ENCODE results near the gene FGD4. TPM values are rescaled to one million over a fixed set of nuclear protein-coding genes. Genes with fewer than 3 reads are reported as not detected.

The FGD4 gene
- total RNA-seq, 1 experiment from 2014 or later, result 54.3 TPM

- Mint-ChIP-seq H3K27me3 (ENCODE audit: low read depth) (no peaks in the 10 kb centered on the region), H3K27ac (peak overlapping the region in 1 of 3 experiments; percentile 90; a peak in 1 of 7 replicates), H3K4me3 (peak overlapping the region; percentile 63 to 95; a peak in 3 of 5 replicates), H3K36me3 (ENCODE audit: insufficient read depth in 1 of 3, low read depth in 3 of 3) (peaks cover 9 to 42% (median 35%) of the 10 kb centered on the region in 3 experiments), H3K9me3 (peaks cover 0 to 2% of the 10 kb centered on the region in 2 experiments; a peak in 2 of 5 replicates), H3K4me1 (peaks cover 31 to 47% of the 10 kb centered on the region in 2 experiments)
- Histone ChIP-seq H3K9me3 (ENCODE audit: control insufficient read depth, low read depth, low read length) (no peaks in the 10 kb centered on the region), H3K4ac (ENCODE audit: low read depth, low read length) (no peak overlapping the region), H3K79me2 (ENCODE audit: insufficient read depth, low read length) (peaks cover 43% of the 10 kb centered on the region; the same call in 1 of the 2 replicates), H3K56ac (ENCODE audit: insufficient read length, low read depth, low read length) (no peak overlapping the region), H3K4me2 (ENCODE audit: insufficient read depth, insufficient read length, low read length) (no peak overlapping the region), H2BK12ac (ENCODE audit: insufficient read length, low read depth, low read length) (no peak overlapping the region), H3K23ac (ENCODE audit: insufficient read length, low read depth, low read length) (no peak overlapping the region), H3T11ph (ENCODE audit: low read length) (no peak overlapping the region), H3K9ac (ENCODE audit: extremely low read depth, insufficient read length, low read length) (no peak overlapping the region), H3K27ac (ENCODE audit: insufficient read length, low read depth, low read length) (no peak overlapping the region), H3K4me1 (ENCODE audit: insufficient read depth, low read length) (peaks cover 7% of the 10 kb centered on the region; the same call in 1 of the 2 replicates), H3K14ac (ENCODE audit: insufficient read depth, low read length) (no peak overlapping the region), H4K8ac (replicated peaks; ENCODE audit: insufficient read length, low read depth, low read length) (no peak overlapping the region), H4K20me1 (ENCODE audit: control insufficient read depth, insufficient read depth, insufficient read length) (no peaks in the 10 kb centered on the region), H4K5ac (ENCODE audit: insufficient read length, low read depth, low read length) (no peak overlapping the region), H4K91ac (ENCODE audit: insufficient read length, low read depth, low read length) (no peak overlapping the region), H2BK15ac (ENCODE audit: low read depth, low read length) (no peak overlapping the region), H3K18ac (ENCODE audit: insufficient read length, low read depth, low read length) (no peak overlapping the region), H2AFZ (ENCODE audit: low read length) (no peak overlapping the region), H2BK5ac (ENCODE audit: insufficient read length, low read length) (no peak overlapping the region), H3K79me1 (ENCODE audit: insufficient read depth, low read depth, low read length, poor library complexity, severe bottlenecking) (peaks cover 4% of the 10 kb centered on the region), H2BK120ac (ENCODE audit: low read depth, low read length, poor library complexity, severe bottlenecking) (no peak overlapping the region), H2BK20ac (ENCODE audit: low read depth, low read length, poor library complexity, severe bottlenecking) (no peak overlapping the region), H2AK5ac (ENCODE audit: insufficient read length, low read length) (no peak overlapping the region), H3K27me3 (ENCODE audit: insufficient read depth, low read length) (no peaks in the 10 kb centered on the region), H3K23me2 (ENCODE audit: insufficient read length, low read depth, low read length, poor library complexity, severe bottlenecking) (peaks cover 5% of the 10 kb centered on the region)
- TF ChIP-seq CTCF (conservative IDR thresholded peaks at IDR 0.05), result peak; percentile 30; the same call in 2 of the 3 replicates
- WGBS (ENCODE audit: extremely low coverage, insufficient read length, low lambda C conversion rate), result no CpG with 5 or more reads among the region's 10 CpGs
- DNase-seq, result no peak
Measured at GRCh38 chr12:32402170-32402569, 2.8 kb downstream of the FGD4 start.
